Measurements from ENCODE around the gene LARP7.

DNA sequence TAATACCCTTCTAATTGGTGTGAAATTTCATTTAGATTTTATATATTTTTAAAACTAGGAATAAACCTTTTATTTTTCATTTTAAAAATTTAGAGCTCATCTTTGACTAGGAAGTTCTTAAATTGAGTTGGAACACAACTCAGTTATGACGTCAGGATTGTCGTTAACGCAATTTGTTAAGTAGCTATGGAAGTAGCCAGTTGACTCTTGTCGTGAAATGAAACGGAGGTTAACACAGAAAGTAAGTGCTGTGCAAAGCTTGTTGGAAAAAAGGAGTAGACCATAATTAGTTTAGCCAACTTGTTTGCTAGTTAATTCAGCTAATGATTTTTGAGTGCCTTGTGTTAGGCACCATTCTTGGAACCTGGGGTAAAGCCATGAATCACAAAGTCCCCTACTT lies 18.3 kb downstream of the LARP7 start:
- no peak for TF ChIP-seq EZH2 (IDR thresholded peaks at IDR 0.05; ENCODE audit: borderline replicate concordance, insufficient read depth, low read depth, low read length, poor library complexity, severe bottlenecking)
- TF ChIP-seq, protein P1, sequence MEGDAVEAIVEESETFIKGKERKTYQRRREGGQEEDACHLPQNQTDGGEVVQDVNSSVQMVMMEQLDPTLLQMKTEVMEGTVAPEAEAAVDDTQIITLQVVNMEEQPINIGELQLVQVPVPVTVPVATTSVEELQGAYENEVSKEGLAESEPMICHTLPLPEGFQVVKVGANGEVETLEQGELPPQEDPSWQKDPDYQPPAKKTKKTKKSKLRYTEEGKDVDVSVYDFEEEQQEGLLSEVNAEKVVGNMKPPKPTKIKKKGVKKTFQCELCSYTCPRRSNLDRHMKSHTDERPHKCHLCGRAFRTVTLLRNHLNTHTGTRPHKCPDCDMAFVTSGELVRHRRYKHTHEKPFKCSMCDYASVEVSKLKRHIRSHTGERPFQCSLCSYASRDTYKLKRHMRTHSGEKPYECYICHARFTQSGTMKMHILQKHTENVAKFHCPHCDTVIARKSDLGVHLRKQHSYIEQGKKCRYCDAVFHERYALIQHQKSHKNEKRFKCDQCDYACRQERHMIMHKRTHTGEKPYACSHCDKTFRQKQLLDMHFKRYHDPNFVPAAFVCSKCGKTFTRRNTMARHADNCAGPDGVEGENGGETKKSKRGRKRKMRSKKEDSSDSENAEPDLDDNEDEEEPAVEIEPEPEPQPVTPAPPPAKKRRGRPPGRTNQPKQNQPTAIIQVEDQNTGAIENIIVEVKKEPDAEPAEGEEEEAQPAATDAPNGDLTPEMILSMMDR (IDR thresholded peaks at IDR 0.05): no peak

Data from B cell (primary cell).